GM12878 (cell line): ENCODE results near the gene HEBP1. TPM values are rescaled to one million over a fixed set of nuclear protein-coding genes. Genes with fewer than 3 reads are reported as not detected.

Experiments
- ATAC-seq: fragments of 200-7000 bp; cut with Tn5 transposase; 3 replicates; pipeline ENCODE4 v1.9.1; 2020; ENCODE audit warnings: mild to moderate bottlenecking, moderate library complexity
- BruUV-seq: library from RNA; stranded (reverse); fragments of 400-500 nt; replicated peaks from 2 replicates; lab custom pipeline; 2021; lab: Mats Ljungman, UMichigan
- CTCF ChIA-PET: fragments of 300-600 bp; sonication (Branson Sonifier 250); formaldehyde crosslinking; extraction: SDS; loops from one replicate; lab custom pipeline; 2021; ENCODE audit warnings: inconsistent platforms; lab: Yijun Ruan, JAX
- POLR2A ChIA-PET: fragments of 350-600 bp; formaldehyde crosslinking; extraction: SDS; loops from one replicate; lab custom pipeline; 2021; ENCODE audit warnings: inconsistent platforms; lab: Charles Lee
- RAD21 ChIA-PET: fragments of 300-600 bp; sonication (Branson Sonifier 250); formaldehyde crosslinking; loops from one replicate; lab custom pipeline; 2023; ENCODE audit warnings: antibody characterized with exemption; ENCODE audit not compliant: unreplicated experiment; lab: Charles Lee
- SMC1A ChIA-PET: fragments of 300-600 bp; sonication (Branson Sonifier 250); formaldehyde crosslinking; loops from one replicate; lab custom pipeline; 2023; ENCODE audit not compliant: unreplicated experiment, uncharacterized antibody; lab: Charles Lee
- DNase-seq: peaks from one replicate; pipeline ENCODE4 v3.0.0-alpha.2; 2011; ENCODE audit warnings: low read depth, low spot score
- FAIRE-seq: peaks from 3 replicates; lab custom pipeline; 2011; peaks lifted over from hg19 to GRCh38; lab: Jason Lieb, UNC
- H2AFZ ChIP-seq: 2 replicates; pipeline ENCODE4 v1.6.0; 2011; ENCODE audit warnings: low read depth, low read length, control low read depth; ENCODE audit not compliant: control insufficient read depth
- H3K27ac ChIP-seq: 2 replicates; pipeline ENCODE4 v1.5.1; 2011; ENCODE audit warnings: control low read depth; ENCODE audit not compliant: control insufficient read depth, insufficient read depth
- H3K27me3 ChIP-seq, 2 experiments: replicated peaks in 1 of 2; 2 replicates each; pipeline versions ENCODE4 v1.6.0 to v1.6.1; 2011; ENCODE audit warnings: low read length in 1 of 2; ENCODE audit not compliant: control insufficient read depth in 2 of 2, insufficient read depth in 2 of 2
- H3K36me3 ChIP-seq, 2 experiments: 2 replicates each; pipeline ENCODE4 v1.5.1; 2011; ENCODE audit warnings: low read length in 1 of 2; ENCODE audit not compliant: control insufficient read depth in 2 of 2, insufficient read depth in 2 of 2
- H3K4me1 ChIP-seq: 2 replicates; pipeline ENCODE4 v1.6.1; 2011; ENCODE audit warnings: mild to moderate bottlenecking, low read length, moderate library complexity, mixed read lengths; ENCODE audit not compliant: control insufficient read depth, insufficient read depth
- H3K4me2 ChIP-seq: 2 replicates; pipeline ENCODE4 v1.6.0; 2011; ENCODE audit warnings: control low read depth; ENCODE audit not compliant: control insufficient read depth, insufficient read depth
- H3K4me3 ChIP-seq: fragments of 200-600 bp; sonication (generic); 2 replicates; pipeline ENCODE4 v1.5.1; 2016
- H3K79me2 ChIP-seq: 2 replicates; pipeline ENCODE4 v1.6.0; 2011; ENCODE audit warnings: low read length; ENCODE audit not compliant: control insufficient read depth, insufficient read depth
- H3K9ac ChIP-seq: 2 replicates; pipeline ENCODE4 v1.8.0; 2011; ENCODE audit warnings: low read length, control low read depth, mixed read lengths; ENCODE audit not compliant: control insufficient read depth, insufficient read depth
- H3K9me3 ChIP-seq: replicated peaks from 3 replicates; pipeline ENCODE4 v1.5.1; 2011; ENCODE audit warnings: mild to moderate bottlenecking, low read length; ENCODE audit not compliant: control insufficient read depth, insufficient read depth
- H4K20me1 ChIP-seq: 2 replicates; pipeline ENCODE4 v1.6.0; 2011; ENCODE audit not compliant: control insufficient read depth, insufficient read depth
- CUX1 ChIP-seq: IDR thresholded peaks from 2 replicates; pipeline ENCODE4 v1.6.1; 2012; ENCODE audit warnings: improper control_type of control experiment, low read depth, low read length; ENCODE audit not compliant: insufficient replicate concordance
- HDGF ChIP-seq: fragments of 450-650 bp; IDR thresholded peaks from 2 replicates; pipeline ENCODE4 v1.6.1; 2016; ENCODE audit warnings: antibody characterized with exemption
- NRF1 ChIP-seq: conservative IDR thresholded peaks from 2 replicates; pipeline ENCODE4 v1.6.1; 2011; ENCODE audit warnings: mild to moderate bottlenecking, low read depth, low read length, improper control_type of control experiment
- SMC3 ChIP-seq: IDR thresholded peaks from 2 replicates; pipeline ENCODE4 v1.6.1; 2011; ENCODE audit warnings: low read length, improper control_type of control experiment, borderline replicate concordance
- TARDBP ChIP-seq: IDR thresholded peaks from 2 replicates; pipeline ENCODE4 v1.6.1; 2016; ENCODE audit warnings: borderline replicate concordance
- WGBS: methylation state at CpG from one replicate; pipeline ENCODE4 v1.1.6; 2016; ENCODE audit warnings: low lambda C conversion rate; ENCODE audit not compliant: insufficient replicate concordance, insufficient coverage; ENCODE audit errors: missing lambda C conversion rate; 5-methylcytosine and 5-hydroxymethylcytosine counted together
- in situ Hi-C: fragments of 300-500 bp; cut with MboI; formaldehyde crosslinking; loops from 9 replicates; pipeline ENCODE4 v1.14.3; 2018; ENCODE audit warnings: mixed read lengths
- intact Hi-C: fragments of 100-400 bp; cut with micrococcal nuclease; formaldehyde crosslinking; loops from one replicate; pipeline ENCODE4 v1.14.2; 2022; ENCODE audit not compliant: unreplicated experiment
- polyA plus RNA-seq, 11 experiments: library from polyadenylated mRNA; depleted of rRNA in 4 of 11; unstranded in 6 of 11; stranded (reverse) in 5 of 11; fragments of >200 nt; fragmentation: Nextera tagmentation in 4 of 11; fragmentation: Illumina TruSeq in 1 of 11; extraction: Ambion mirVana in 4 of 11; extraction: Trizol in 1 of 11; gene quantifications; 1 replicate in 1 of 11; 2 replicates in 10 of 11; pipeline versions ENCODE4 v1.2.1 to v1.2.3, GENCODE V29; 2011 to 2016; ENCODE audit warnings: inconsistent platforms in 2 of 11, missing spikeins in 2 of 11, low read depth in 1 of 11
- total RNA-seq, 4 experiments: library from RNA; depleted of rRNA in 3 of 4; stranded (reverse); fragments of >200 nt in 3 of 4; fragmentation: Illumina TruSeq in 1 of 4; extraction: Trizol in 1 of 4; gene quantifications; 2 replicates each; pipeline versions ENCODE4 v1.2.1 to v1.2.3, GENCODE V29; 2013 to 2021
- TF ChIP-seq, protein P1 (sequence below): fragments of 450-650 bp; conservative IDR thresholded peaks from 2 replicates; pipeline ENCODE4 v1.6.1; 2017; ENCODE audit warnings: mild to moderate bottlenecking, moderate library complexity
- TF ChIP-seq, protein P2 (sequence below): fragments of 150-350 bp; IDR thresholded peaks from 2 replicates; pipeline ENCODE4 v1.6.1; 2016; ENCODE audit warnings: low read depth, low read length

Gene HEBP1
- total and polyA plus RNA-seq, 10 of the 15 experiments (the other 5 are each of a cell fraction or from before 2014, with no cell fraction given), result 0.07 to 0.32 (median 0.18) TPM; not detected in 5

- no peak for TF ChIP-seq CUX1
Observed at GRCh38 chr12:12976366-12976765, 23.7 kb downstream of the HEBP1 start (continued).

- Histone ChIP-seq H3K4me2 (no peak overlapping the region), H2AFZ (no peak overlapping the region), H3K4me3 (no peak overlapping the region), H4K20me1 (no peaks in the 10 kb centered on the region), H3K27ac (no peak overlapping the region), H3K9me3 (no peaks in the 10 kb centered on the region; the same call in 2 of the 3 replicates), H3K36me3 (no peaks in the 10 kb centered on the region), H3K9ac (no peak overlapping the region), H3K27me3 (no peaks in the 10 kb centered on the region), H3K79me2 (no peaks in the 10 kb centered on the region), H3K4me1 (no peaks in the 10 kb centered on the region)
- POLR2A ChIA-PET, result no interaction called here
- ATAC-seq, result peak; percentile 71
- RAD21 ChIA-PET, result interaction anchor here (0.6 to 1.4 kb wide), 5 partner anchors 61 to 238 kb away, joined by 3 to 6 read pairs (median 4); no protein-coding TSS in a partner anchor
- peak; percentile 57 for FAIRE-seq
- intact Hi-C loops (no loop called here), in situ Hi-C loops (no loop called here)
- SMC1A ChIA-PET, result interaction anchor here (0.6 to 2.0 kb wide), 6 partner anchors 60 to 236 kb away, joined by 3 to 6 read pairs (median 3); no protein-coding TSS in a partner anchor
- BruUV-seq, result no TSS peak
- no peak for DNase-seq
- CTCF ChIA-PET, result interaction anchor here (0.6 to 3.4 kb wide), 9 partner anchors 9 to 248 kb away, joined by 3 to 20 read pairs (median 4); no protein-coding TSS in a partner anchor
- 63% methylated on average over 14 of the region's 14 CpGs for WGBS
- TF ChIP-seq, protein P1, sequence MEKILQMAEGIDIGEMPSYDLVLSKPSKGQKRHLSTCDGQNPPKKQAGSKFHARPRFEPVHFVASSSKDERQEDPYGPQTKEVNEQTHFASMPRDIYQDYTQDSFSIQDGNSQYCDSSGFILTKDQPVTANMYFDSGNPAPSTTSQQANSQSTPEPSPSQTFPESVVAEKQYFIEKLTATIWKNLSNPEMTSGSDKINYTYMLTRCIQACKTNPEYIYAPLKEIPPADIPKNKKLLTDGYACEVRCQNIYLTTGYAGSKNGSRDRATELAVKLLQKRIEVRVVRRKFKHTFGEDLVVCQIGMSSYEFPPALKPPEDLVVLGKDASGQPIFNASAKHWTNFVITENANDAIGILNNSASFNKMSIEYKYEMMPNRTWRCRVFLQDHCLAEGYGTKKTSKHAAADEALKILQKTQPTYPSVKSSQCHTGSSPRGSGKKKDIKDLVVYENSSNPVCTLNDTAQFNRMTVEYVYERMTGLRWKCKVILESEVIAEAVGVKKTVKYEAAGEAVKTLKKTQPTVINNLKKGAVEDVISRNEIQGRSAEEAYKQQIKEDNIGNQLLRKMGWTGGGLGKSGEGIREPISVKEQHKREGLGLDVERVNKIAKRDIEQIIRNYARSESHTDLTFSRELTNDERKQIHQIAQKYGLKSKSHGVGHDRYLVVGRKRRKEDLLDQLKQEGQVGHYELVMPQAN, result no peak
- TF ChIP-seq, protein P2, sequence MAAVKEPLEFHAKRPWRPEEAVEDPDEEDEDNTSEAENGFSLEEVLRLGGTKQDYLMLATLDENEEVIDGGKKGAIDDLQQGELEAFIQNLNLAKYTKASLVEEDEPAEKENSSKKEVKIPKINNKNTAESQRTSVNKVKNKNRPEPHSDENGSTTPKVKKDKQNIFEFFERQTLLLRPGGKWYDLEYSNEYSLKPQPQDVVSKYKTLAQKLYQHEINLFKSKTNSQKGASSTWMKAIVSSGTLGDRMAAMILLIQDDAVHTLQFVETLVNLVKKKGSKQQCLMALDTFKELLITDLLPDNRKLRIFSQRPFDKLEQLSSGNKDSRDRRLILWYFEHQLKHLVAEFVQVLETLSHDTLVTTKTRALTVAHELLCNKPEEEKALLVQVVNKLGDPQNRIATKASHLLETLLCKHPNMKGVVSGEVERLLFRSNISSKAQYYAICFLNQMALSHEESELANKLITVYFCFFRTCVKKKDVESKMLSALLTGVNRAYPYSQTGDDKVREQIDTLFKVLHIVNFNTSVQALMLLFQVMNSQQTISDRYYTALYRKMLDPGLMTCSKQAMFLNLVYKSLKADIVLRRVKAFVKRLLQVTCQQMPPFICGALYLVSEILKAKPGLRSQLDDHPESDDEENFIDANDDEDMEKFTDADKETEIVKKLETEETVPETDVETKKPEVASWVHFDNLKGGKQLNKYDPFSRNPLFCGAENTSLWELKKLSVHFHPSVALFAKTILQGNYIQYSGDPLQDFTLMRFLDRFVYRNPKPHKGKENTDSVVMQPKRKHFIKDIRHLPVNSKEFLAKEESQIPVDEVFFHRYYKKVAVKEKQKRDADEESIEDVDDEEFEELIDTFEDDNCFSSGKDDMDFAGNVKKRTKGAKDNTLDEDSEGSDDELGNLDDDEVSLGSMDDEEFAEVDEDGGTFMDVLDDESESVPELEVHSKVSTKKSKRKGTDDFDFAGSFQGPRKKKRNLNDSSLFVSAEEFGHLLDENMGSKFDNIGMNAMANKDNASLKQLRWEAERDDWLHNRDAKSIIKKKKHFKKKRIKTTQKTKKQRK, result no peak
- TF ChIP-seq HDGF (no peak), NRF1 (no peak), SMC3 (peak; percentile 34; the same call in 1 of the 2 replicates), TARDBP (no peak)
Observed at GRCh38 chr12:12975322-12976077, 24.6 kb downstream of the HEBP1 start.
